AG09309 (cell line): ENCODE data around the gene MPPE1.
A peak's percentile ranks its signal among the peaks of the same experiment; 100 is the strongest.
"Not testable (repeated sequence)": the region's sequence is repeated elsewhere in the genome, so short reads cannot be mapped to it uniquely, and the experiment has no call there.

Experiments used
- DNase-seq: peaks from one replicate; pipeline ENCODE4 v3.0.0-alpha.2; 2010; ENCODE audit warnings: low read depth
- H3K4me3 ChIP-seq: 2 replicates; pipeline ENCODE4 v1.5.1; 2011; ENCODE audit warnings: mild to moderate bottlenecking, low read depth, low read length, moderate library complexity; ENCODE audit not compliant: control insufficient read depth
- CTCF ChIP-seq: IDR thresholded peaks from 2 replicates; pipeline ENCODE4 v1.5.1; 2011; ENCODE audit warnings: mild to moderate bottlenecking, low read depth, low read length, inconsistent platforms; ENCODE audit not compliant: insufficient read depth, control insufficient read depth; ENCODE audit errors: missing control alignments

Gene MPPE1

GRCh38 chr18:11923450-11923849 lies 15.3 kb upstream of the MPPE1 start:
- H3K4me3 ChIP-seq = no peak overlapping the region
- no peak for DNase-seq
- no peak for TF ChIP-seq CTCF

- not testable (repeated sequence) for H3K4me3 ChIP-seq, DNase-seq
Measured at GRCh38 chr18:11919522-11919921, 11.4 kb upstream of the MPPE1 start.

GRCh38 chr18:11916880-11917279 lies 8.8 kb upstream of the MPPE1 start:
- H3K4me3 ChIP-seq, DNase-seq: not testable (repeated sequence)

- no peak for DNase-seq
- no peak overlapping the region for H3K4me3 ChIP-seq
- no peak for TF ChIP-seq CTCF
Measured at GRCh38 chr18:11909591-11910026, 1.5 kb upstream of the MPPE1 start.

- H3K4me3 ChIP-seq = peak overlapping the region; percentile 83
- DNase-seq = no peak
- TF ChIP-seq CTCF = no peak
Measured at GRCh38 chr18:11909061-11909455, 941 bp upstream of the MPPE1 start.

GRCh38 chr18:11906926-11907874 lies 917 bp downstream of the MPPE1 start:
- no peak for TF ChIP-seq CTCF
- DNase-seq = no peak
- H3K4me3 ChIP-seq = peak overlapping the region; percentile 83

GRCh38 chr18:11906176-11906575 lies 1.9 kb downstream of the MPPE1 start:
- H3K4me3 ChIP-seq = no peak overlapping the region
- TF ChIP-seq CTCF = no peak
- no peak for DNase-seq
